MM.1S (cell line): Measurements from ENCODE around the gene WFDC12.

Source experiments
- DNase-seq: peaks from one replicate; pipeline ENCODE4 v3.0.0-alpha.2; 2015
- H2AFZ ChIP-seq: fragments of 300-600 bp; sonication (generic); 2 replicates; pipeline ENCODE4 v1.6.0; 2016; ENCODE audit warnings: antibody characterized with exemption, low read length
- H3F3A ChIP-seq: fragments of 300-600 bp; sonication (generic); 2 replicates; pipeline ENCODE4 v1.6.1; 2016; ENCODE audit warnings: mild to moderate bottlenecking, antibody characterized with exemption, low read length, moderate library complexity, mixed read lengths; ENCODE audit not compliant: insufficient read depth
- H3K27ac ChIP-seq: fragments of 300-600 bp; sonication (generic); 2 replicates; pipeline ENCODE4 v1.5.1; 2016; ENCODE audit warnings: mild to moderate bottlenecking, low read length
- H3K27me3 ChIP-seq: fragments of 300-600 bp; sonication (generic); replicated peaks from 2 replicates; pipeline ENCODE4 v1.6.0; 2016; ENCODE audit warnings: low read length; ENCODE audit not compliant: insufficient read depth
- H3K36me3 ChIP-seq: fragments of 300-600 bp; sonication (generic); replicated peaks from 2 replicates; pipeline ENCODE4 v1.6.1; 2016; ENCODE audit warnings: mild to moderate bottlenecking, low read length, mixed read lengths; ENCODE audit not compliant: insufficient read depth
- H3K4me1 ChIP-seq: fragments of 300-600 bp; sonication (generic); 2 replicates; pipeline ENCODE4 v1.6.1; 2016; ENCODE audit warnings: low read length, mixed read lengths
- H3K4me2 ChIP-seq: fragments of 300-600 bp; sonication (generic); 2 replicates; pipeline ENCODE4 v1.6.0; 2016; ENCODE audit warnings: low read depth, low read length
- H3K4me3 ChIP-seq: fragments of 300-600 bp; sonication (generic); 2 replicates; pipeline ENCODE4 v1.5.1; 2016; ENCODE audit warnings: low read length, mixed read lengths
- H3K79me2 ChIP-seq: fragments of 300-600 bp; sonication (generic); 2 replicates; pipeline ENCODE4 v1.6.1; 2016; ENCODE audit warnings: mixed run types, low read length, mixed read lengths
- H3K9ac ChIP-seq: fragments of 300-600 bp; sonication (generic); 2 replicates; pipeline ENCODE4 v1.6.1; 2016; ENCODE audit warnings: low read length, mixed read lengths
- H3K9me2 ChIP-seq: fragments of 300-600 bp; sonication (generic); replicated peaks from 2 replicates; pipeline ENCODE4 v1.6.1; 2016; ENCODE audit warnings: mild to moderate bottlenecking, low read length, mixed read lengths; ENCODE audit not compliant: insufficient read depth
- H3K9me3 ChIP-seq: fragments of 300-600 bp; sonication (generic); replicated peaks from 2 replicates; pipeline ENCODE4 v1.6.1; 2016; ENCODE audit warnings: mild to moderate bottlenecking, low read length, mixed read lengths; ENCODE audit not compliant: insufficient read depth
- H4K20me1 ChIP-seq: fragments of 300-600 bp; sonication (generic); 2 replicates; pipeline ENCODE4 v1.6.1; 2016; ENCODE audit warnings: mild to moderate bottlenecking, low read length, moderate library complexity, mixed read lengths; ENCODE audit not compliant: insufficient read depth
- EZH2 ChIP-seq: fragments of 300-600 bp; sonication (generic); optimal IDR thresholded peaks from 2 replicates; pipeline ENCODE3; 2017; ENCODE audit warnings: low read depth, mild to moderate bottlenecking, antibody characterized with exemption, low read length, mixed read lengths
- EZH2phosphoT487 ChIP-seq: fragments of 300-600 bp; sonication (generic); IDR thresholded peaks from 2 replicates; pipeline ENCODE4 v1.6.1; 2018; ENCODE audit warnings: antibody characterized with exemption, low read length
- TF ChIP-seq, protein P1 (sequence below): fragments of 300-600 bp; sonication (generic); IDR thresholded peaks from 2 replicates; pipeline ENCODE4 v1.5.1; 2016; ENCODE audit warnings: antibody characterized with exemption, low read length, mixed read lengths

WFDC12 gene, protein sequence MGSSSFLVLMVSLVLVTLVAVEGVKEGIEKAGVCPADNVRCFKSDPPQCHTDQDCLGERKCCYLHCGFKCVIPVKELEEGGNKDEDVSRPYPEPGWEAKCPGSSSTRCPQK

DNA sequence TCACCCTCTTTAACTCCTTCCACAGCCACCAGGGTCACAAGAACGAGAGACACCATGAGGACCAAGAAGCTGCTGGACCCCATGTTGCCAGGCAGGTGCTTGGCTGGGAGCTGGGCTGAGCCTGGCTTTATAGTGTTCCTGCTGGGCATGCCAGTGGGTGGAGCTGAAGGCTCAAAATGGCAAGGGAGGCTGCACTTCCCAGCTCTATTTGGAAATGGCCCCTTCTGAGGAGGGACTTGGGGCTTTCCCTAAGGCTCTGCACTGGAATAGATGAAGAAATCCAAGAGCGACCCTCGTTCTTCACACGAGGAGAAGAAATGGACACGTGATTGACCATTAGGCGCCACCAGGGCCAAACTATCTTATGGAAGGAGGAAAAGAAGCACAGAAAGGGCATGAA is at the start of gene WFDC12:
WFDC12 (minus strand) TSS at position 101 of the 400 bp plus-strand sequence; CDS start at position 83, 18 bp downstream.
- H3K36me3 ChIP-seq = no peaks in the 10 kb centered on the region
- H3K4me2 ChIP-seq = no peak within 1 kb of the TSS
- no peaks in the 10 kb centered on the region for H3K4me1 ChIP-seq
- H3K9ac ChIP-seq = no peak within 1 kb of the TSS
- no peaks in the 10 kb centered on the region for H3K9me3 ChIP-seq
- DNase-seq = no peak
- no peak within 1 kb of the TSS for H3K27ac ChIP-seq
- no peaks in the 10 kb centered on the region for H3F3A ChIP-seq
- no peaks in the 10 kb centered on the region for H3K9me2 ChIP-seq
- TF ChIP-seq EZH2phosphoT487 (no peak), EZH2 (no peak)
- TF ChIP-seq, protein P1, sequence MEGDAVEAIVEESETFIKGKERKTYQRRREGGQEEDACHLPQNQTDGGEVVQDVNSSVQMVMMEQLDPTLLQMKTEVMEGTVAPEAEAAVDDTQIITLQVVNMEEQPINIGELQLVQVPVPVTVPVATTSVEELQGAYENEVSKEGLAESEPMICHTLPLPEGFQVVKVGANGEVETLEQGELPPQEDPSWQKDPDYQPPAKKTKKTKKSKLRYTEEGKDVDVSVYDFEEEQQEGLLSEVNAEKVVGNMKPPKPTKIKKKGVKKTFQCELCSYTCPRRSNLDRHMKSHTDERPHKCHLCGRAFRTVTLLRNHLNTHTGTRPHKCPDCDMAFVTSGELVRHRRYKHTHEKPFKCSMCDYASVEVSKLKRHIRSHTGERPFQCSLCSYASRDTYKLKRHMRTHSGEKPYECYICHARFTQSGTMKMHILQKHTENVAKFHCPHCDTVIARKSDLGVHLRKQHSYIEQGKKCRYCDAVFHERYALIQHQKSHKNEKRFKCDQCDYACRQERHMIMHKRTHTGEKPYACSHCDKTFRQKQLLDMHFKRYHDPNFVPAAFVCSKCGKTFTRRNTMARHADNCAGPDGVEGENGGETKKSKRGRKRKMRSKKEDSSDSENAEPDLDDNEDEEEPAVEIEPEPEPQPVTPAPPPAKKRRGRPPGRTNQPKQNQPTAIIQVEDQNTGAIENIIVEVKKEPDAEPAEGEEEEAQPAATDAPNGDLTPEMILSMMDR = no peak
- H4K20me1 ChIP-seq = no peaks in the 10 kb centered on the region
- H3K27me3 ChIP-seq = no peaks in the 10 kb centered on the region
- no peak within 1 kb of the TSS for H2AFZ ChIP-seq
- H3K79me2 ChIP-seq = no peaks in the 10 kb centered on the region
- H3K4me3 ChIP-seq = no peak within 1 kb of the TSS

DNA sequence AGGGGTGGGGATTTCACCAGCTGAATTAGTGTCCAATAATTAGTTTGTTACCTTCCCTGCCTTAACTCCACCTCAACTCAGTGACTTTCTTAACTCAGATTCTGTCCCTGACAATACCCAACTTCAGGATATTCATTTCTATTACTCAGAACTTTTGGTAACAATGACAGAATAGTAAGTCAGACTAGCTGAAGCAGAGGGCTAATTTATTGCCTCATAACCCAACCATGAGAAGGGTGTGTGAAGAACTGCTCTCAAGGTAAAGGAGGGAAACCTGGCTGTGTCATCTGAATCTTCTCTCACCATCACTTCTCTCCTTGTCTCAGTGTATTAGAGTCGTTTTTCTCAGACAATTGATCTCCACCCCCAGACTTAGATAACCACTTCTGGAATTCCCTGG is 49.3 kb upstream of the WFDC12 start:
- H3K27ac ChIP-seq = no peak overlapping the region
- TF ChIP-seq, protein P1 = no peak
- TF ChIP-seq EZH2 = no peak
- TF ChIP-seq EZH2phosphoT487 = no peak
- no peaks in the 10 kb centered on the region for H3F3A ChIP-seq

DNA sequence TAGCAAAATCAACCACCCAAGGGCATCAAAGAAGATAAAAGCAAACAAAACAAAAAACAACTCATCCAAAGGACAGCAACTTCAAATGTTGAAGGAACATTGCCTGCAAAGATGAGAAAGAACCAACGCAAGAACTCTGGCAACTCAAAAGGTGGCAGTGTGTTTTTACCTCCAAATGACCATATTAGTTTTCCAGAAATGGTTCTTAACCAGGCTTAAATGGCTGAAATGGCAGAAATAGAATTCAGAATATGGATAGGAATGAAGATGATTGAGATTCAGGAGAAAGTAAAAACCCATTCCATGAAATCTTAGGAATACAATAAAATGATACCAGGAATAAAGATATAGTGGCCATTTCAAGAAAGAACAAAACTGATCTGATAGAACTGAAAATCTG is 40.6 kb upstream of the WFDC12 start:
- no peak for DNase-seq
- Histone ChIP-seq H3K27ac (no peak overlapping the region), H3K4me2 (no peak overlapping the region), H3K79me2 (no peaks in the 10 kb centered on the region), H3K9me2 (no peaks in the 10 kb centered on the region), H2AFZ (no peak overlapping the region), H3K27me3 (no peaks in the 10 kb centered on the region), H3K36me3 (no peaks in the 10 kb centered on the region), H3K9me3 (no peaks in the 10 kb centered on the region), H3K4me3 (no peak overlapping the region), H3K4me1 (no peaks in the 10 kb centered on the region), H3K9ac (no peak overlapping the region), H4K20me1 (no peaks in the 10 kb centered on the region), H3F3A (no peaks in the 10 kb centered on the region)
- TF ChIP-seq EZH2phosphoT487 = no peak
- no peak for TF ChIP-seq EZH2
- TF ChIP-seq, protein P1 = no peak

More for the DNA sequence above, 49.3 kb upstream of the WFDC12 start:
- Histone ChIP-seq H3K27me3 (no peaks in the 10 kb centered on the region), H3K4me3 (no peak overlapping the region), H3K36me3 (no peaks in the 10 kb centered on the region), H3K9me2 (no peaks in the 10 kb centered on the region), H3K9me3 (no peaks in the 10 kb centered on the region), H3K9ac (no peak overlapping the region), H3K4me2 (no peak overlapping the region), H4K20me1 (no peaks in the 10 kb centered on the region), H2AFZ (no peak overlapping the region), H3K79me2 (no peaks in the 10 kb centered on the region), H3K4me1 (no peaks in the 10 kb centered on the region)
- no peak for DNase-seq
